Liver (tissue), 3 donors: ENCODE results near the gene TAS2R40.

Experiments
- GABPA ChIP-seq, 2 donors: IDR thresholded peaks in 1 of 2; conservative IDR thresholded peaks in 1 of 2; 2 replicates each; pipeline ENCODE4 v1.6.1; 2016; ENCODE audit warnings: antibody characterized with exemption in 2 of 2, mild to moderate bottlenecking in 1 of 2, moderate library complexity in 1 of 2
- JUND ChIP-seq, 2 donors: IDR thresholded peaks; 2 replicates each; pipeline ENCODE4 v1.6.1; 2016; ENCODE audit warnings: antibody characterized with exemption in 2 of 2
- RAD21 ChIP-seq, 2 donors: IDR thresholded peaks; 2 replicates each; pipeline ENCODE4 v1.6.1; 2016; ENCODE audit warnings: antibody characterized with exemption in 2 of 2, mild to moderate bottlenecking in 2 of 2
- RXRA ChIP-seq, 2 donors: IDR thresholded peaks; 2 replicates each; pipeline ENCODE4 v1.6.1; 2017 to 2018; ENCODE audit warnings: antibody characterized with exemption in 2 of 2, mild to moderate bottlenecking in 1 of 2
- SP1 ChIP-seq: IDR thresholded peaks from 2 replicates; pipeline ENCODE4 v1.6.1; 2018; ENCODE audit warnings: antibody characterized with exemption, mild to moderate bottlenecking
- TAF1 ChIP-seq: conservative IDR thresholded peaks from 2 replicates; pipeline ENCODE4 v1.6.1; 2016; ENCODE audit warnings: antibody characterized with exemption, mild to moderate bottlenecking
- TF ChIP-seq, protein P1 (sequence below): IDR thresholded peaks from 2 replicates; pipeline ENCODE4 v1.6.1; 2016; ENCODE audit warnings: antibody characterized with exemption, mild to moderate bottlenecking
- TF ChIP-seq, protein P2 (sequence below): fragments of 150-350 bp; IDR thresholded peaks from 2 replicates; pipeline ENCODE4 v1.5.1; 2017; ENCODE audit warnings: improper control_type of control experiment, low read depth, low read length; ENCODE audit not compliant: missing input control
- TF ChIP-seq, protein P3 (sequence below): IDR thresholded peaks from 2 replicates; pipeline ENCODE4 v1.6.1; 2016; ENCODE audit warnings: antibody characterized with exemption
- TF ChIP-seq, protein P4 (sequence below): IDR thresholded peaks from 2 replicates; pipeline ENCODE4 v1.6.1; 2016; ENCODE audit warnings: antibody characterized with exemption
- TF ChIP-seq, protein P5 (sequence below): IDR thresholded peaks from 2 replicates; pipeline ENCODE4 v1.6.1; 2016; ENCODE audit warnings: antibody characterized with exemption
- donor health status: healthy.
- donor health status: healthy.

DNA sequence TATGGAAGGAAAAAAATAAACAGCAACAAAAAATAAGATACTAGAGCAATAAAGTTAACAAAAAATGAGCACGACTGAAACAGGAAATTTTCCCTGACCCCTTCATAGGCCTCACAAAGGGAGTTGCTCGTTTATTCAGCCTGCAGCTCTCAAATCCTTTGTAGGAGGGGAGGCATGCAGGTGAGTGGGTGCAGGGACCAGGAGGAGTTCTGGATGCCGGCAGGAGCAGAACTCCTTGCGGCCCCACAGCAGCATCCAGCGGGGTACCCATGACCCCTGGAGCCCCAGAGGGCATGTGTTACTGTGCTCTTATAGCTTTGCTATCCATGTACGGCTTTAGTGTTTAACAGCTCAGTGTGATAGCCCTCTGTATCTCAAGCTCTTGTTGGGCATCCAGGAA lies 32.8 kb upstream of the TAS2R40 start:
- TF ChIP-seq, protein P1, sequence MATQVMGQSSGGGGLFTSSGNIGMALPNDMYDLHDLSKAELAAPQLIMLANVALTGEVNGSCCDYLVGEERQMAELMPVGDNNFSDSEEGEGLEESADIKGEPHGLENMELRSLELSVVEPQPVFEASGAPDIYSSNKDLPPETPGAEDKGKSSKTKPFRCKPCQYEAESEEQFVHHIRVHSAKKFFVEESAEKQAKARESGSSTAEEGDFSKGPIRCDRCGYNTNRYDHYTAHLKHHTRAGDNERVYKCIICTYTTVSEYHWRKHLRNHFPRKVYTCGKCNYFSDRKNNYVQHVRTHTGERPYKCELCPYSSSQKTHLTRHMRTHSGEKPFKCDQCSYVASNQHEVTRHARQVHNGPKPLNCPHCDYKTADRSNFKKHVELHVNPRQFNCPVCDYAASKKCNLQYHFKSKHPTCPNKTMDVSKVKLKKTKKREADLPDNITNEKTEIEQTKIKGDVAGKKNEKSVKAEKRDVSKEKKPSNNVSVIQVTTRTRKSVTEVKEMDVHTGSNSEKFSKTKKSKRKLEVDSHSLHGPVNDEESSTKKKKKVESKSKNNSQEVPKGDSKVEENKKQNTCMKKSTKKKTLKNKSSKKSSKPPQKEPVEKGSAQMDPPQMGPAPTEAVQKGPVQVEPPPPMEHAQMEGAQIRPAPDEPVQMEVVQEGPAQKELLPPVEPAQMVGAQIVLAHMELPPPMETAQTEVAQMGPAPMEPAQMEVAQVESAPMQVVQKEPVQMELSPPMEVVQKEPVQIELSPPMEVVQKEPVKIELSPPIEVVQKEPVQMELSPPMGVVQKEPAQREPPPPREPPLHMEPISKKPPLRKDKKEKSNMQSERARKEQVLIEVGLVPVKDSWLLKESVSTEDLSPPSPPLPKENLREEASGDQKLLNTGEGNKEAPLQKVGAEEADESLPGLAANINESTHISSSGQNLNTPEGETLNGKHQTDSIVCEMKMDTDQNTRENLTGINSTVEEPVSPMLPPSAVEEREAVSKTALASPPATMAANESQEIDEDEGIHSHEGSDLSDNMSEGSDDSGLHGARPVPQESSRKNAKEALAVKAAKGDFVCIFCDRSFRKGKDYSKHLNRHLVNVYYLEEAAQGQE: no peak
- TF ChIP-seq, protein P2, sequence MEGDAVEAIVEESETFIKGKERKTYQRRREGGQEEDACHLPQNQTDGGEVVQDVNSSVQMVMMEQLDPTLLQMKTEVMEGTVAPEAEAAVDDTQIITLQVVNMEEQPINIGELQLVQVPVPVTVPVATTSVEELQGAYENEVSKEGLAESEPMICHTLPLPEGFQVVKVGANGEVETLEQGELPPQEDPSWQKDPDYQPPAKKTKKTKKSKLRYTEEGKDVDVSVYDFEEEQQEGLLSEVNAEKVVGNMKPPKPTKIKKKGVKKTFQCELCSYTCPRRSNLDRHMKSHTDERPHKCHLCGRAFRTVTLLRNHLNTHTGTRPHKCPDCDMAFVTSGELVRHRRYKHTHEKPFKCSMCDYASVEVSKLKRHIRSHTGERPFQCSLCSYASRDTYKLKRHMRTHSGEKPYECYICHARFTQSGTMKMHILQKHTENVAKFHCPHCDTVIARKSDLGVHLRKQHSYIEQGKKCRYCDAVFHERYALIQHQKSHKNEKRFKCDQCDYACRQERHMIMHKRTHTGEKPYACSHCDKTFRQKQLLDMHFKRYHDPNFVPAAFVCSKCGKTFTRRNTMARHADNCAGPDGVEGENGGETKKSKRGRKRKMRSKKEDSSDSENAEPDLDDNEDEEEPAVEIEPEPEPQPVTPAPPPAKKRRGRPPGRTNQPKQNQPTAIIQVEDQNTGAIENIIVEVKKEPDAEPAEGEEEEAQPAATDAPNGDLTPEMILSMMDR: no peak
- TF ChIP-seq, protein P3, sequence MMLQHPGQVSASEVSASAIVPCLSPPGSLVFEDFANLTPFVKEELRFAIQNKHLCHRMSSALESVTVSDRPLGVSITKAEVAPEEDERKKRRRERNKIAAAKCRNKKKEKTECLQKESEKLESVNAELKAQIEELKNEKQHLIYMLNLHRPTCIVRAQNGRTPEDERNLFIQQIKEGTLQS: no peak
- TF ChIP-seq JUND (IDR thresholded peaks at IDR 0.05) (no peak), RAD21 (IDR thresholded peaks at IDR 0.05) (no peak), GABPA (IDR thresholded peaks at IDR 0.05 in 1 of 2, conservative IDR thresholded peaks at IDR 0.05 in 1 of 2) (no peak), RXRA (IDR thresholded peaks at IDR 0.05) (no peak), TAF1 (no peak), SP1 (no peak)
- TF ChIP-seq, protein P4, sequence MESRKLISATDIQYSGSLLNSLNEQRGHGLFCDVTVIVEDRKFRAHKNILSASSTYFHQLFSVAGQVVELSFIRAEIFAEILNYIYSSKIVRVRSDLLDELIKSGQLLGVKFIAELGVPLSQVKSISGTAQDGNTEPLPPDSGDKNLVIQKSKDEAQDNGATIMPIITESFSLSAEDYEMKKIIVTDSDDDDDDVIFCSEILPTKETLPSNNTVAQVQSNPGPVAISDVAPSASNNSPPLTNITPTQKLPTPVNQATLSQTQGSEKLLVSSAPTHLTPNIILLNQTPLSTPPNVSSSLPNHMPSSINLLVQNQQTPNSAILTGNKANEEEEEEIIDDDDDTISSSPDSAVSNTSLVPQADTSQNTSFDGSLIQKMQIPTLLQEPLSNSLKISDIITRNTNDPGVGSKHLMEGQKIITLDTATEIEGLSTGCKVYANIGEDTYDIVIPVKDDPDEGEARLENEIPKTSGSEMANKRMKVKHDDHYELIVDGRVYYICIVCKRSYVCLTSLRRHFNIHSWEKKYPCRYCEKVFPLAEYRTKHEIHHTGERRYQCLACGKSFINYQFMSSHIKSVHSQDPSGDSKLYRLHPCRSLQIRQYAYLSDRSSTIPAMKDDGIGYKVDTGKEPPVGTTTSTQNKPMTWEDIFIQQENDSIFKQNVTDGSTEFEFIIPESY: no peak
- TF ChIP-seq, protein P5, sequence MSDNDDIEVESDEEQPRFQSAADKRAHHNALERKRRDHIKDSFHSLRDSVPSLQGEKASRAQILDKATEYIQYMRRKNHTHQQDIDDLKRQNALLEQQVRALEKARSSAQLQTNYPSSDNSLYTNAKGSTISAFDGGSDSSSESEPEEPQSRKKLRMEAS: no peak
